SU-DHL-6 (cell line): ENCODE data around the gene NME1.
"Not testable (repeated sequence)": the region's sequence is repeated elsewhere in the genome, so short reads cannot be mapped to it uniquely, and the experiment has no call there.

Experiments
- H2AFZ ChIP-seq: fragments of 200-600 bp; sonication (generic); 2 replicates; pipeline ENCODE4 v1.6.1; 2014; ENCODE audit warnings: low read depth, mild to moderate bottlenecking, moderate library complexity, mixed read lengths, antibody characterized with exemption, low read length; ENCODE audit not compliant: severe bottlenecking
- H3F3A ChIP-seq: fragments of 200-600 bp; shearing (Covaris generic); 2 replicates; pipeline ENCODE4 v1.6.0; 2016; ENCODE audit warnings: antibody characterized with exemption, mild to moderate bottlenecking; ENCODE audit not compliant: insufficient read depth
- H3K27ac ChIP-seq: fragments of 200-600 bp; sonication (generic); 2 replicates; pipeline ENCODE4 v1.5.1; 2016; ENCODE audit warnings: low read depth, mild to moderate bottlenecking, low read length, moderate library complexity, mixed read lengths
- H3K27me3 ChIP-seq: fragments of 200-600 bp; sonication (generic), shearing (Covaris generic); 2 replicates; pipeline ENCODE4 v1.6.0; 2014; ENCODE audit warnings: mild to moderate bottlenecking, low read length
- H3K36me3 ChIP-seq: fragments of 200-600 bp; sonication (generic); 2 replicates; pipeline ENCODE4 v1.6.1; 2014; ENCODE audit warnings: mild to moderate bottlenecking, low read length, mixed read lengths
- H3K4me2 ChIP-seq: fragments of 300-600, 200-600 bp; shearing (Covaris generic), sonication (generic); 2 replicates; pipeline ENCODE4 v1.6.0; 2014; ENCODE audit warnings: low read length, low read depth, mild to moderate bottlenecking; ENCODE audit not compliant: poor library complexity, severe bottlenecking
- H3K4me3 ChIP-seq: fragments of 200-600 bp; sonication (generic); 2 replicates; pipeline ENCODE4 v1.5.1; 2014; ENCODE audit warnings: antibody characterized with exemption, low read length, mild to moderate bottlenecking, mixed read lengths; ENCODE audit not compliant: insufficient read depth, poor library complexity, severe bottlenecking
- H3K79me2 ChIP-seq: fragments of 200-600 bp; sonication (generic); 2 replicates; pipeline ENCODE4 v1.6.1; 2014; ENCODE audit warnings: mild to moderate bottlenecking, low read length, moderate library complexity; ENCODE audit not compliant: insufficient read depth
- H3K9ac ChIP-seq: fragments of 200-600 bp; sonication (generic); 2 replicates; pipeline ENCODE4 v1.7.0; 2014; ENCODE audit warnings: mild to moderate bottlenecking, low read length
- H3K9me2 ChIP-seq: fragments of 200-600 bp; sonication (generic); replicated peaks from 2 replicates; pipeline ENCODE4 v1.6.1; 2014; ENCODE audit warnings: low read length; ENCODE audit not compliant: insufficient read depth
- H3K9me3 ChIP-seq: fragments of 200-600 bp; sonication (generic); 2 replicates; pipeline ENCODE4 v1.6.1; 2014; ENCODE audit warnings: low read length, mixed read lengths; ENCODE audit not compliant: insufficient read depth
- H4K20me1 ChIP-seq: fragments of 200-600 bp; sonication (generic); 2 replicates; pipeline ENCODE4 v1.6.1; 2014; ENCODE audit warnings: low read depth, mild to moderate bottlenecking, antibody characterized with exemption, low read length, moderate library complexity, mixed read lengths
- EZH2phosphoT487 ChIP-seq: fragments of 200-600 bp; sonication (generic), shearing (Covaris generic); conservative IDR thresholded peaks from 2 replicates; pipeline ENCODE4 v1.6.1; 2018; ENCODE audit warnings: mild to moderate bottlenecking, antibody characterized with exemption, low read length, moderate library complexity, mixed read lengths
- TF ChIP-seq, protein P1 (sequence below): fragments of 200-600 bp; sonication (generic); IDR thresholded peaks from one replicate; pipeline ENCODE4 v1.5.1; 2017; ENCODE audit warnings: antibody characterized with exemption, mild to moderate bottlenecking, low read length, moderate library complexity; ENCODE audit not compliant: insufficient read depth, poor library complexity, severe bottlenecking

NME1 gene

DNA sequence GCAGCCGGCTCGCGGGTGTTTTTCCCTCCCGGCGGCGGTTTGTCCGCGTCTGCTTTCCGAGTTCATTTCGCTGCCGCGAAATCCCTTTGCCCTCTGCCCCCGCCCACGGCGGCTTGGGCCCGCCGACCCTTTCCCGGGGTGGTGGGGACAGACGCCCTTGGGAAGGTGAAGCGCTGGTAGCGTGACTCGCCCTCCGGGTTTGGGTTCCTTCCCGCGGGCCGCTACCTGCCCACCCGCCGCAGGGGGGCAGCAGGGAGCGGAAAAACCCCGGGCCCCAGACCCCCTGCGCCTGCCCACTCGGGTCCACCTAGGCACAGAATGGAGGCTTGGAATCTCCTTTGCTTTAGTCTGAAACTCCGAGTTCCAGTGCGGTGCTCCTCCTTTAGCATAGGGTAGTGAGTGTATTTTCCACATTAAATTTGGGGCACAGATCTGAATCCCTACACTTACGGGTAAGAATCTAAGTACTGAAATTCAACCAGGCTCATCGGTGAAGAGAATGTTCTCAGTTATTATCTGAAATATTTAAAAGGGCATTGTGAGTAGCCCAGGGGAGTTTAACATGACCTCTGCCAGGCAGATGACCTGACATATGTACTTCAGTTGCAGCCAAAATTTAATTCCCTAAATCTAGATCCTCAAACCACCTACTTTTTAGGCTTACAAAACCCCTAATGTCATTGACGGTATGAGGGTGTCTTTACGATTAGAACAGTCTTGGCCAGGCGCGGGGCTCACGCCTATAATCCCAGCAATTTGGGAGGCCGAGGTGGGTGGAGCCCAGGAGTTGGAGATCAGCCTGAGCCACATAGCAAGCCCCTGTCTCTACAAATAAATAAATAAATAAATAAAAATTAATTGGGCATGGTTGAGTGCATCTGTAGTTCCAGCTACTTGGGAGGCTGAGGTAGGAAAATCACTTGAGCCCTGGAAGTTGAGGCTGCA is 13.9 kb downstream of the NME1 start:
- Histone ChIP-seq H3K9me2 (no peaks in the 10 kb centered on the region), H3K9me3 (no peaks in the 10 kb centered on the region), H3K27ac (peak overlapping the region; percentile 65), H3K27me3 (no peaks in the 10 kb centered on the region), H3F3A (peaks cover 27% of the 10 kb centered on the region; the same call in 1 of the 2 replicates), H3K4me2 (peak overlapping the region; percentile 79), H3K4me3 (peak overlapping the region; percentile 69), H2AFZ (peak overlapping the region; percentile 72), H4K20me1 (peaks cover 2% of the 10 kb centered on the region; the same call in 1 of the 2 replicates), H3K36me3 (peaks cover 16% of the 10 kb centered on the region; the same call in 1 of the 2 replicates), H3K9ac (peak overlapping the region; percentile 82), H3K79me2 (peaks cover 16% of the 10 kb centered on the region)
- TF ChIP-seq EZH2phosphoT487: no peak
- TF ChIP-seq, protein P1, sequence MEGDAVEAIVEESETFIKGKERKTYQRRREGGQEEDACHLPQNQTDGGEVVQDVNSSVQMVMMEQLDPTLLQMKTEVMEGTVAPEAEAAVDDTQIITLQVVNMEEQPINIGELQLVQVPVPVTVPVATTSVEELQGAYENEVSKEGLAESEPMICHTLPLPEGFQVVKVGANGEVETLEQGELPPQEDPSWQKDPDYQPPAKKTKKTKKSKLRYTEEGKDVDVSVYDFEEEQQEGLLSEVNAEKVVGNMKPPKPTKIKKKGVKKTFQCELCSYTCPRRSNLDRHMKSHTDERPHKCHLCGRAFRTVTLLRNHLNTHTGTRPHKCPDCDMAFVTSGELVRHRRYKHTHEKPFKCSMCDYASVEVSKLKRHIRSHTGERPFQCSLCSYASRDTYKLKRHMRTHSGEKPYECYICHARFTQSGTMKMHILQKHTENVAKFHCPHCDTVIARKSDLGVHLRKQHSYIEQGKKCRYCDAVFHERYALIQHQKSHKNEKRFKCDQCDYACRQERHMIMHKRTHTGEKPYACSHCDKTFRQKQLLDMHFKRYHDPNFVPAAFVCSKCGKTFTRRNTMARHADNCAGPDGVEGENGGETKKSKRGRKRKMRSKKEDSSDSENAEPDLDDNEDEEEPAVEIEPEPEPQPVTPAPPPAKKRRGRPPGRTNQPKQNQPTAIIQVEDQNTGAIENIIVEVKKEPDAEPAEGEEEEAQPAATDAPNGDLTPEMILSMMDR: no peak

- Histone ChIP-seq H3K79me2 (peaks cover 16% of the 10 kb centered on the region), H3K4me2 (no peak overlapping the region), H3K9me3 (no peaks in the 10 kb centered on the region), H3K9me2 (no peaks in the 10 kb centered on the region), H3K36me3 (peaks cover 18% of the 10 kb centered on the region; the same call in 1 of the 2 replicates), H3F3A (peaks cover 27% of the 10 kb centered on the region), H3K9ac (no peak overlapping the region), H3K4me3 (no peak overlapping the region), H4K20me1 (peaks cover 3% of the 10 kb centered on the region; the same call in 1 of the 2 replicates), H3K27me3 (no peaks in the 10 kb centered on the region), H3K27ac (no peak overlapping the region), H2AFZ (no peak overlapping the region)
- TF ChIP-seq, protein P1: no peak
- no peak for TF ChIP-seq EZH2phosphoT487
Measured at GRCh38 chr17:51169340-51169739, 16.0 kb downstream of the NME1 start.

DNA sequence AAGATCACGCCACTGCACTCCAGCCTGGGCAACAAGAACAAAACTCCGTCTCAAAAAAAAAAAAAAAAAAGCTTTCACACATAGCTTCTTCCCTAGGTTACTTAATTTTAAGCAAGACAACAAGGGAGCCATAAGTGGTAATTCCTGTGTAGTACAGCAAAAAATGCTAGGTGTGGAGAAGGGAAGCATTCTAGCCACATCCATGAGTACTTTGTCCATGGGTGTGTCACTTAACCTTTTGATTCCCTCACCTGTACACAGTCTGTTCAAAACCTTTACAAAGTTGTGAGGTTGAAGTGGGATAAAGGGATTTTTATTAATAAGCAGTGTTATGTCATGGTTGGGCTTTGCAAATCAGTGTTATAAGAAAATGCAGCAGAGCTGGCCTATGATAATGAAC is 17.4 kb downstream of the NME1 start:
- no peak overlapping the region for H3K9ac ChIP-seq
- no peak overlapping the region for H3K4me2 ChIP-seq
- peaks cover 17% of the 10 kb centered on the region for H3F3A ChIP-seq
- no peak overlapping the region for H3K27ac ChIP-seq
- no peak overlapping the region for H3K4me3 ChIP-seq
- H3K79me2 ChIP-seq: peaks cover 16% of the 10 kb centered on the region
- H3K36me3 ChIP-seq: peaks cover 18% of the 10 kb centered on the region; the same call in 1 of the 2 replicates
- TF ChIP-seq, protein P1: no peak
- TF ChIP-seq EZH2phosphoT487: no peak
- H3K9me3 ChIP-seq: no peaks in the 10 kb centered on the region
- no peaks in the 10 kb centered on the region for H3K9me2 ChIP-seq
- H4K20me1 ChIP-seq: peaks cover 3% of the 10 kb centered on the region; the same call in 1 of the 2 replicates
- no peaks in the 10 kb centered on the region for H3K27me3 ChIP-seq
- H2AFZ ChIP-seq: no peak overlapping the region

DNA sequence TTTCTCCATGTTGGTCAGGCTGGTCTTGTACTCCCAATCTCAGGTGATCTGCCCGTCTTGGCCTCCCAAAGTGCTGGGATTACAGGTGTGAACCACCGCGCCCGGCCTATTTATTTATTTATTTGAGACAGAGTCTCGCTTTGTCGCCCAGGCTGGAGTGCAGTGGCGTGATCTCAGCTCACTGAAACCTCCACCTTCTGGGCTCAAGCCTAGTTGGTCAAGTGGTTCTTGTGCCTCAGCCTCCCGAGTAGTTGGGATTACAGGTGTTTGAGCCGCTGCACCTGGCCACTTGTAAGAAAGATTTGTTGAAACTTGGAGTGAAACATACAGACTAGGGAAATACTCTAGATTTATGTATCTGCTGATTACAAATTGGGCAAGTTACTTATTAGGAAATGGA is 18.7 kb downstream of the NME1 start:
- peaks cover 14% of the 10 kb centered on the region for H3F3A ChIP-seq
- H3K27ac ChIP-seq, H3K9ac ChIP-seq, H3K4me2 ChIP-seq, H3K9me2 ChIP-seq, H3K4me3 ChIP-seq, H3K27me3 ChIP-seq, H4K20me1 ChIP-seq, H3K9me3 ChIP-seq, H2AFZ ChIP-seq: not testable (repeated sequence)
- H3K36me3 ChIP-seq: peaks cover 18% of the 10 kb centered on the region; the same call in 1 of the 2 replicates
- peaks cover 12% of the 10 kb centered on the region for H3K79me2 ChIP-seq
